Stimulated activated CD4-positive, alpha-beta T cell treated with anti-CD3 and anti-CD28 coated beads, Interleukin-1b, Interleukin-23, amount 100 ng/mL, for 24 hours (primary cell): ENCODE data around the gene MRPS5.

Experiments
- DNase-seq, 4 experiments: peaks; one replicate each; pipeline ENCODE4 v3.0.0-alpha.2; 2020; ENCODE audit warnings: low read depth in 4 of 4, low spot score in 1 of 4

MRPS5 gene

GRCh38 chr2:95091885-95092555 lies 29.6 kb downstream of the MRPS5 start:
- DNase-seq, result no peak

- DNase-seq, result no peak
Observed at GRCh38 chr2:95087379-95087778, 34.2 kb downstream of the MRPS5 start.

GRCh38 chr2:95086017-95086416 lies 35.6 kb downstream of the MRPS5 start:
- DNase-seq, result no peak

- DNase-seq, result no peak
Observed at GRCh38 chr2:95082477-95082876, 39.1 kb downstream of the MRPS5 start.

- no peak for DNase-seq
Observed at GRCh38 chr2:95079199-95079683, 42.4 kb downstream of the MRPS5 start.

- no peak for DNase-seq
Observed at GRCh38 chr2:95077861-95078603, 43.6 kb downstream of the MRPS5 start.

- DNase-seq, result no peak
Observed at GRCh38 chr2:95077530-95077825, 44.1 kb downstream of the MRPS5 start.

GRCh38 chr2:95076705-95077529 lies 44.7 kb downstream of the MRPS5 start:
- peak; percentile 74 to 84 (median 78) for DNase-seq

- no peak for DNase-seq
Observed at GRCh38 chr2:95075440-95076132, 46.0 kb downstream of the MRPS5 start.

- peak in 3 of 4 experiments; percentile 24 to 37 (median 31) for DNase-seq
Observed at GRCh38 chr2:95074663-95075439, 46.8 kb downstream of the MRPS5 start.

- no peak for DNase-seq
Observed at GRCh38 chr2:95073856-95074662, 47.5 kb downstream of the MRPS5 start.

GRCh38 chr2:95072424-95072823 lies 49.2 kb downstream of the MRPS5 start:
- no peak for DNase-seq

- no peak for DNase-seq
Observed at GRCh38 chr2:95071856-95072255, 49.8 kb downstream of the MRPS5 start.

GRCh38 chr2:95069465-95069864 lies 52.1 kb downstream of the MRPS5 start:
- no peak for DNase-seq

- DNase-seq, result no peak
Observed at GRCh38 chr2:95068256-95068655, 53.4 kb downstream of the MRPS5 start.

GRCh38 chr2:95063086-95063958 lies 58.3 kb downstream of the MRPS5 start:
- no peak for DNase-seq

GRCh38 chr2:95062242-95063085 lies 59.1 kb downstream of the MRPS5 start:
- no peak for DNase-seq
